ENCODE measurements around the gene SLC5A10. TPM values are rescaled to one million over a fixed set of nuclear protein-coding genes. Genes with fewer than 3 reads are reported as not detected.
A peak's percentile ranks its signal among the peaks of the same experiment; 100 is the strongest.

The SLC5A10 gene
- total RNA-seq, 1 donor from 2014 or later: not detected

DNA sequence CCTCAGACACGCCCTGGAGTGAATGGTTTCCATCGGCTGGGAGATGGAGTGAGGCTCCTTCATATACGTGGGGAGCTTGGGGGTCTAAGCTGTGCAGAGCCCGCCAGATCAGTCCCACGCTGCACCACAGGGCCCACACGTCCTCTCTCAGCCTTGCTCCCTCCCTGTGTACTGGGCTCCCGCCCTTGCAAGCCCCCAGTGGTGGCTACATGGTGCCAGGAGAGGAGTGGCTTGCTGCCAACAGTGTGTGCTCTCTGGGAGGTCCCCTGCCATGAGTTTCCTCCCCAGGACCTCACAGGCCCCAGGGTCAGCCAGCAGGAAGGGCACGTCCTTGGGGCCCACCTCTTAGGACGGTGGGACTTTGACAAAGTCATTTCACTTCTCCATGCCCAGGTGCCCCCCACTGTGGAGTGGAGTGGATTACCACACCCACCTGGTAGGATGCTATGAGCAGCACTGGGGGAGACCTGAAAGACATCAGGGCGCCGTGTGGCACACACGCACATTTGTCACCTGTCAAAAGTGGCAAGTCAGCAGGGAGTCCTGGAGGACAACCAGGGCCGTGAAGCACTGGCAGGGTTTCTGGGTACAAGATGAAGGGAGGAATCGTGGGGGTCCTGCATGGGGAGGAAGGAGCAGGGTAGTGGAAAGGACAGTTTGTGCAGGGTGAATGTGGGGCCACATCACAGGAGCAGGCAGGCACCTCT, 13.7 kb downstream of the SLC5A10 start:
- DNase-seq (no peak), ATAC-seq (no peak)
- intact Hi-C loops (cut with DNase I): no loop called here

DNA sequence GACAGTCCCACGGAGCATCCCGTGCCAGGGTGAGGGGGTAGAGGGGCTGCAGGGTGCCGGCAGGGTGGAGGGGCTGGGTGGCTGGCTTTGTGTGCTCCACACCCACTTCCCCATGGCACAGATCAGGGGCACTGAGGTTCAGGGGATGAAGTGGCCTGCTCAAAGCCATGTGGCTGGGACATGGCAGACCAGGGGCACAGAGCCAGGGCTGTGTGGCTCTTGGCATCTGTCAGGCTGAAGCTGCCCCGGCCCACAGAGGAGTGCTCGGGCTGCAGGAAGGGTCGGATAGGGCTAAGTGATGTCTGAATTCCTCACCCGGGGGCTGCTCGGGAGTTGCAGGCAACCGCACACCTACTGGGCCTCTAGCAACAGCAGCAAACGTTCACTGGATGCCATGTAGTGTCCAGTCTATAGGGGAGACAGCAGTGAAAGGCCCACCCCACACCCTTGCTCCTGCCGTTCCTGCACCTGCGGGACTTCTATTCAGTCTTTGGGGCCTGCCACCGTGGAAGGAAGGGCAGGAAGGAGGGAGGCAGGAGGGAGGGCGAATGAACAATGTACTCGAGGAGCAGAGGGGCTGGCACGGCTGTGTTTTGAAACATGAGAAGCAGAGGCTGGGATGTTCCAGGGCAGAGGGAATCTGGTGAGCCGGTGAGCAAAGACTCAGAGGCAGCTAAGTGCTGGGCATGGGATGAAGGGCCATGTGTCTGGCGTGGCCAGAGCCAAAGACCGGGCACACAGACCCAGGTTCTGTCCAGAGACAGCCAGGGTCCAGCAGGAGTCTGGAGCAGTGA, 15.1 kb downstream of the SLC5A10 start:
- no peak overlapping the region for H3K27ac ChIP-seq
- DNase-seq (no peak), ATAC-seq (no peak)
- intact Hi-C loops (cut with DNase I): no loop called here
- TF ChIP-seq, protein P1, sequence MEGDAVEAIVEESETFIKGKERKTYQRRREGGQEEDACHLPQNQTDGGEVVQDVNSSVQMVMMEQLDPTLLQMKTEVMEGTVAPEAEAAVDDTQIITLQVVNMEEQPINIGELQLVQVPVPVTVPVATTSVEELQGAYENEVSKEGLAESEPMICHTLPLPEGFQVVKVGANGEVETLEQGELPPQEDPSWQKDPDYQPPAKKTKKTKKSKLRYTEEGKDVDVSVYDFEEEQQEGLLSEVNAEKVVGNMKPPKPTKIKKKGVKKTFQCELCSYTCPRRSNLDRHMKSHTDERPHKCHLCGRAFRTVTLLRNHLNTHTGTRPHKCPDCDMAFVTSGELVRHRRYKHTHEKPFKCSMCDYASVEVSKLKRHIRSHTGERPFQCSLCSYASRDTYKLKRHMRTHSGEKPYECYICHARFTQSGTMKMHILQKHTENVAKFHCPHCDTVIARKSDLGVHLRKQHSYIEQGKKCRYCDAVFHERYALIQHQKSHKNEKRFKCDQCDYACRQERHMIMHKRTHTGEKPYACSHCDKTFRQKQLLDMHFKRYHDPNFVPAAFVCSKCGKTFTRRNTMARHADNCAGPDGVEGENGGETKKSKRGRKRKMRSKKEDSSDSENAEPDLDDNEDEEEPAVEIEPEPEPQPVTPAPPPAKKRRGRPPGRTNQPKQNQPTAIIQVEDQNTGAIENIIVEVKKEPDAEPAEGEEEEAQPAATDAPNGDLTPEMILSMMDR (IDR thresholded peaks at IDR 0.05): no peak
- no peaks in the 10 kb centered on the region for H3K27me3 ChIP-seq
- no peak overlapping the region for H3K4me3 ChIP-seq
- no peaks in the 10 kb centered on the region for H3K36me3 ChIP-seq
- peaks cover 14% of the 10 kb centered on the region for H3K4me1 ChIP-seq
- H3K9me3 ChIP-seq: no peaks in the 10 kb centered on the region

More for the DNA sequence above, 13.7 kb downstream of the SLC5A10 start:
- Histone ChIP-seq H3K27me3 (no peaks in the 10 kb centered on the region), H3K27ac (no peak overlapping the region), H3K4me3 (no peak overlapping the region), H3K4me1 (peaks cover 15% of the 10 kb centered on the region), H3K9me3 (no peaks in the 10 kb centered on the region), H3K36me3 (no peaks in the 10 kb centered on the region)
- TF ChIP-seq, protein P1 (IDR thresholded peaks at IDR 0.05): no peak

DNA sequence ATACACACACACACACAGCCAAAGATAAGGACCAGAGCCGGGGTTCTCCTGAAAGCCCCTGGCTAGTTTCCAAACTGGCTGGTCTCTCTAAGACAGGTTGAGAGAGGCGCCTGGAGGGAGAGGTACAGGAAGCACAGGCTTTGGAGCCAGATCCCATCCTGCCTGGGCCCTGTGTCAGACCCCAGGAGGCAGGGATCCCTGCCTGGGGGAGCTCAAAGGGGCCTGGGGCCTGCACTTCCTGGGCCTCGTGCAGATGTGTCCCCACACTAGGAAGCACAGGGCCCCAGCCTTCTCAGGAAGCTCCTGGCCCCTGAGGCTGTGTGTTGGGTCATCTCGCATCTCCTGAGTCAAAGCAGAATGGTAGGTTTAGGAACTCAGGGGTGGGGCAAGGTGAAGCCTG, 16.0 kb downstream of the SLC5A10 start:
- no peaks in the 10 kb centered on the region for H3K36me3 ChIP-seq
- no peak for DNase-seq

DNA sequence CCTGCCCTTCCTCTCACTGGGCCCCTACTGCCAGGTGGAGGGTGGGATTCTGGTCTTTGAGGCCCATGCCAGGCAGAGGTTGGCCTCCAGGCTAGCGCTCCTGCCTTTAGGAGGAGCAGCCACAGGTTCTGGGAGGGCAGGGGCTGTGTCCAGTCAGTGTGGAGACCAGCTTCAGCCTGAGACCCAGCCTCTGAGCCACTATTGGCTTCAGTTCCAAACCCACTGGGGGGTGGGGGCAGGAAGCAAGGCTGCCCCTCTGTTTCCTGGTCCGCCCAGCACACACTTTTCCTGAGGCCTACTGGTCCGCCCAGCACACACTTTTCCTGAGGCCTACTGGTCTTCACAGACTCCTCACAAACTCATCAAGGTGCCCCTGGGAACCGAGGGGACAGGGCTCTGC, 16.4 kb downstream of the SLC5A10 start:
- H3K36me3 ChIP-seq: no peaks in the 10 kb centered on the region
- H3K27ac ChIP-seq: peak overlapping the region; percentile 42
- no peak for DNase-seq
- intact Hi-C loops (cut with DNase I): no loop called here
- H3K4me1 ChIP-seq: peaks cover 14% of the 10 kb centered on the region
- no peaks in the 10 kb centered on the region for H3K9me3 ChIP-seq
- no peak overlapping the region for H3K4me3 ChIP-seq
- TF ChIP-seq, protein P1 (IDR thresholded peaks at IDR 0.05): no peak
- no peaks in the 10 kb centered on the region for H3K27me3 ChIP-seq
- no peak for ATAC-seq

More for the DNA sequence above, 16.0 kb downstream of the SLC5A10 start:
- Histone ChIP-seq H3K27me3 (no peaks in the 10 kb centered on the region), H3K4me1 (peaks cover 14% of the 10 kb centered on the region), H3K9me3 (no peaks in the 10 kb centered on the region), H3K27ac (peak overlapping the region; percentile 13), H3K4me3 (no peak overlapping the region)
- intact Hi-C loops (cut with DNase I): no loop called here
- no peak for ATAC-seq
- TF ChIP-seq, protein P1 (IDR thresholded peaks at IDR 0.05): no peak

DNA sequence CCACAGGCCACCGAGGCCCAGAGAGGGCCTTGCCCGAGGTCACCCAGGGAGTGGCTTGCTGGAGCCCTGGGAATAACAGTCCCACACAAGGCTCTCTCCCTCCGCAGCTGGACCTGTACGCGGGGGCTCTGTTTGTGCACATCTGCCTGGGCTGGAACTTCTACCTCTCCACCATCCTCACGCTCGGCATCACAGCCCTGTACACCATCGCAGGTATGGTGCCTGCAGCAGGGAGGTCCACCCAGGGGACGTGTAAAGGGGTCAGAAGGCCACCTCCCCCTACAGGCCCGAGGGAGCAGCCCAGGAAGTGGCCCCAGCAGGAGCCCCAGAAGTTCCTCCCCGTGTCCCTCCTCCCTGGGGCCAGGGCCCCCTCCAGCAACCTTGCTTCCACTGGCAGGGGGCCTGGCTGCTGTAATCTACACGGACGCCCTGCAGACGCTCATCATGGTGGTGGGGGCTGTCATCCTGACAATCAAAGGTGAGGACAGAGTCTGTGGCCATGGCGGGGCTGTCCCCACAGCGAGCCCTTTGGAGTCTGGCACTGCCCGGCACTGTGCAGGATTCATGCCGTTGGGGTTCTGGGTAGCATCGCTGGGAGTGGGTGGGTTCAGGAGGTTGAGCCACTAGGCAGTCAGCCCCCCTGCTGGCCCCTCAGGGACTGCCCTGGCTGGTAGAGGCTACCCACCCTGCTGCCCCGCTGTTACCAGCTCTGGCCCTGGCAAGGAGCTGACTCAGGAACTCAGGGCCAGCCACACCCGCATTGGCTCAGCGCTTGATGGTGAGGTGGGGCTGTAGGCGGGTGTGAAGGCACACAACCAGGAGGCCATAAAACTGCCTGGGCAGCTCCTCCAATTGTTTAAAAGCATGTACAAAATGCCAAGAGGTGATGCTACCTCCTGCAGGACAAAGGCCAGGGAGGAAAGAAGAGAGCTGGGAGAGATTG, 17.3 kb downstream of the SLC5A10 start:
- Histone ChIP-seq H3K4me3 (no peak overlapping the region), H3K27ac (peak overlapping the region; percentile 42), H3K9me3 (no peaks in the 10 kb centered on the region), H3K36me3 (no peaks in the 10 kb centered on the region), H3K4me1 (peaks cover 14% of the 10 kb centered on the region), H3K27me3 (no peaks in the 10 kb centered on the region)
- TF ChIP-seq, protein P1 (IDR thresholded peaks at IDR 0.05): no peak
- ATAC-seq: peak; percentile 32
- intact Hi-C loops (cut with DNase I): no loop called here
- no peak for DNase-seq
